Smooth muscle cell (in vitro differentiated cells): ENCODE data around the gene CNRIP1. TPM values are rescaled to one million over a fixed set of nuclear protein-coding genes. Genes with fewer than 3 reads are reported as not detected.

ENCODE experiments used
- DNase-seq: peaks from one replicate; lab custom pipeline; 2025; ENCODE audit not compliant: unreplicated experiment; lab: John Stamatoyannopoulos, UW
- H2AFZ ChIP-seq: fragments of 200-600 bp; sonication (generic); 2 replicates; pipeline ENCODE4 v1.6.0; 2016; ENCODE audit warnings: antibody characterized with exemption, low read depth, mild to moderate bottlenecking
- H3F3A ChIP-seq: fragments of 200-600 bp; sonication (generic); 2 replicates; pipeline ENCODE4 v1.6.0; 2017; ENCODE audit warnings: antibody characterized with exemption, low read depth
- H3K27ac ChIP-seq: fragments of 200-600 bp; sonication (generic); 2 replicates; pipeline ENCODE4 v1.5.1; 2016; ENCODE audit warnings: low read depth, mild to moderate bottlenecking
- H3K27me3 ChIP-seq: fragments of 200-600 bp; sonication (generic); 2 replicates; pipeline ENCODE4 v1.6.1; 2016; ENCODE audit warnings: low read depth, mild to moderate bottlenecking
- H3K36me3 ChIP-seq: fragments of 200-600 bp; sonication (generic); 2 replicates; pipeline ENCODE4 v1.5.1; 2016; ENCODE audit warnings: low read depth
- H3K4me1 ChIP-seq: fragments of 200-600 bp; sonication (generic); 2 replicates; pipeline ENCODE4 v1.5.1; 2016; ENCODE audit warnings: low read depth
- H3K4me2 ChIP-seq: fragments of 200-600 bp; sonication (generic); 2 replicates; pipeline ENCODE4 v1.6.0; 2016; ENCODE audit warnings: mild to moderate bottlenecking
- H3K4me3 ChIP-seq: fragments of 200-600 bp; sonication (generic); 2 replicates; pipeline ENCODE4 v1.5.1; 2016; ENCODE audit warnings: mild to moderate bottlenecking
- H3K79me2 ChIP-seq: fragments of 200-600 bp; sonication (generic); 2 replicates; pipeline ENCODE4 v1.6.0; 2016; ENCODE audit warnings: low read depth, mild to moderate bottlenecking
- H3K9ac ChIP-seq: fragments of 200-600 bp; sonication (generic); 2 replicates; pipeline ENCODE4 v1.6.0; 2016; ENCODE audit warnings: low read depth
- H3K9me3 ChIP-seq: fragments of 200-600 bp; sonication (generic); replicated peaks from 2 replicates; pipeline ENCODE4 v1.5.1; 2016; ENCODE audit warnings: low read depth
- H4K20me1 ChIP-seq: fragments of 200-600 bp; sonication (generic); 2 replicates; pipeline ENCODE4 v1.6.0; 2016; ENCODE audit warnings: low read depth
- WGBS: methylation state at CpG from one replicate; pipeline ENCODE4 v1.1.7; 2016; ENCODE audit warnings: low lambda C conversion rate; 5-methylcytosine and 5-hydroxymethylcytosine counted together
- polyA plus RNA-seq: library from polyadenylated mRNA; unstranded; fragments of >200 nt; fragmentation: Nextera tagmentation; extraction: Ambion mirVana; gene quantifications from 2 replicates; pipeline ENCODE4 v1.2.1, GENCODE V29; 2016
- total RNA-seq: library from RNA; depleted of rRNA; stranded (reverse); fragments of >200 nt; gene quantifications from 2 replicates; pipeline ENCODE4 v1.2.3, GENCODE V29; 2014
- TF ChIP-seq, protein P1 (sequence below): fragments of 200-600 bp; sonication (generic); IDR thresholded peaks from 2 replicates; pipeline ENCODE4 v1.5.1; 2017; ENCODE audit warnings: borderline replicate concordance, mild to moderate bottlenecking, antibody characterized with exemption; ENCODE audit not compliant: insufficient read depth, poor library complexity, severe bottlenecking

Gene CNRIP1
- total and polyA plus RNA-seq, 2 experiments from 2014 or later = 1.7 to 3.0 TPM

DNA sequence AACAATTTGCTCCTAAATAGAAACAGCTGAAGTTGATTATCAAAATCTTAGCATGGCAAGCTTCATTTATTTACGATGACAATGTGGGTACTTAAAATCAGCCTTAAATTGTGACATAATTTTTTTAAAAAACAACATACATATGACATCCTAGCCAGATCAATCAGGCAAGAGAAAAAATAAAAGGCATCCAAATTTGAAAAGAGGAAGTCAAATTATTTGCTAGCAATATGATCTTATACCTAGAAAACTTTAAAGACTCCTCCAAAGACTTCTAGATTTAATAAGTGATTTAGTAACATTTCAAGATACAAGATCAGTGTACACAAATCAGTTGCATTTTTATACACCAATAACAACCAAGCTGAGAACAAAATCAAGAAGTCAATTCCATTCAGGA lies 53.1 kb downstream of the CNRIP1 start:
- H3K27me3 ChIP-seq = peaks cover 9% of the 10 kb centered on the region
- no peaks in the 10 kb centered on the region for H3K36me3 ChIP-seq
- no peak overlapping the region for H3K4me3 ChIP-seq
- no peaks in the 10 kb centered on the region for H3F3A ChIP-seq
- no peak overlapping the region for H2AFZ ChIP-seq
- TF ChIP-seq, protein P1, sequence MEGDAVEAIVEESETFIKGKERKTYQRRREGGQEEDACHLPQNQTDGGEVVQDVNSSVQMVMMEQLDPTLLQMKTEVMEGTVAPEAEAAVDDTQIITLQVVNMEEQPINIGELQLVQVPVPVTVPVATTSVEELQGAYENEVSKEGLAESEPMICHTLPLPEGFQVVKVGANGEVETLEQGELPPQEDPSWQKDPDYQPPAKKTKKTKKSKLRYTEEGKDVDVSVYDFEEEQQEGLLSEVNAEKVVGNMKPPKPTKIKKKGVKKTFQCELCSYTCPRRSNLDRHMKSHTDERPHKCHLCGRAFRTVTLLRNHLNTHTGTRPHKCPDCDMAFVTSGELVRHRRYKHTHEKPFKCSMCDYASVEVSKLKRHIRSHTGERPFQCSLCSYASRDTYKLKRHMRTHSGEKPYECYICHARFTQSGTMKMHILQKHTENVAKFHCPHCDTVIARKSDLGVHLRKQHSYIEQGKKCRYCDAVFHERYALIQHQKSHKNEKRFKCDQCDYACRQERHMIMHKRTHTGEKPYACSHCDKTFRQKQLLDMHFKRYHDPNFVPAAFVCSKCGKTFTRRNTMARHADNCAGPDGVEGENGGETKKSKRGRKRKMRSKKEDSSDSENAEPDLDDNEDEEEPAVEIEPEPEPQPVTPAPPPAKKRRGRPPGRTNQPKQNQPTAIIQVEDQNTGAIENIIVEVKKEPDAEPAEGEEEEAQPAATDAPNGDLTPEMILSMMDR = no peak
- no peaks in the 10 kb centered on the region for H3K79me2 ChIP-seq
- WGBS = 89% methylated on average over 1 of the region's 1 CpG
- H3K27ac ChIP-seq = no peak overlapping the region
- H3K9me3 ChIP-seq = no peaks in the 10 kb centered on the region
- H3K4me2 ChIP-seq = no peak overlapping the region
- H4K20me1 ChIP-seq = no peaks in the 10 kb centered on the region
- DNase-seq = no peak
- no peaks in the 10 kb centered on the region for H3K4me1 ChIP-seq
- H3K9ac ChIP-seq = no peak overlapping the region

DNA sequence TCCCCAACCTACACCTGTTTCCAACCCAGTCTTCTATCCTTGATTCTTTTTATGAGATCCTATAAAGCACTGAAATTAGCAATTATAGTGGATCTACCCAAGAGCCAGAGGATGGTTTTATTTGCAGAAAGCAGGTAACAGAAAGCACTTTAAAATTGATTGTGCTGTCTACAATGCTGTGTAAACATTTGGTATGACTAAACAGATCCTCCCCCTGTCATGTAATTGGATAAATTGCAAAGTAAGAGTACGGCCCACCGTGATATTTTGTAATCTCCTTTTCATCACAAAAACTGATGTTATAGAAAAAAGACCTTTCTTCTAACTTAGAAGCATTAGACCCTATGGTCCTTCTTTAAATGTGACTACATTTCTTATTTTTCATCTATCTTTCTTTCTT lies 56.1 kb downstream of the CNRIP1 start:
- Histone ChIP-seq H3K4me2 (no peak overlapping the region), H3K27me3 (peaks cover 8% of the 10 kb centered on the region), H3F3A (no peaks in the 10 kb centered on the region), H3K9me3 (no peaks in the 10 kb centered on the region), H3K27ac (no peak overlapping the region), H3K4me1 (no peaks in the 10 kb centered on the region), H3K79me2 (no peaks in the 10 kb centered on the region), H2AFZ (no peak overlapping the region), H3K36me3 (no peaks in the 10 kb centered on the region), H4K20me1 (no peaks in the 10 kb centered on the region), H3K4me3 (no peak overlapping the region), H3K9ac (no peak overlapping the region)
- WGBS = 90% methylated on average over 2 of the region's 2 CpGs
- TF ChIP-seq, protein P1 = no peak
- no peak for DNase-seq

DNA sequence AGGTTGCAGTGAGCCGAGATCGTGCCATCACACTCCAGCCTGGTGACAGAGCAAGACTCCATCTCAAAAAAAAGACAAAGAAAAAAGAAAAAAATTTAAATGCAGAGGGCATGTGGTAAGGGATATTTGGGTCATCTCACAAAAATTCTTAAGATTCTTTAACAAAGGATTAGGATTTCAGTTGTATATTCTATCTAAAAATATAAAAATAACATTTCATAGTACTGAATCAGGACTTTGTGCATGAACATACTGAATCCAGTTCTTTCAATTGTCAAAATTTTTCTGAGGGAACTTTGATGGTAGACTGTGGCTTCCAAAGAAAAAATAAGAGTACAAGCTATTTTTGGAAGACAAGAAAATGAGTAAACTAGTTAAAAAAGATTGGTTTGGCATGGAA lies 60.9 kb downstream of the CNRIP1 start:
- Histone ChIP-seq H3K4me2 (no peak overlapping the region), H3K9ac (no peak overlapping the region), H3K4me1 (no peaks in the 10 kb centered on the region), H3K4me3 (no peak overlapping the region), H3K27me3 (peaks cover 8% of the 10 kb centered on the region), H3K36me3 (no peaks in the 10 kb centered on the region), H4K20me1 (no peaks in the 10 kb centered on the region), H2AFZ (no peak overlapping the region), H3F3A (no peaks in the 10 kb centered on the region), H3K79me2 (peaks cover 9% of the 10 kb centered on the region), H3K9me3 (no peaks in the 10 kb centered on the region), H3K27ac (no peak overlapping the region)
- WGBS = 97% methylated on average over 2 of the region's 2 CpGs
- TF ChIP-seq, protein P1 = no peak
- no peak for DNase-seq

DNA sequence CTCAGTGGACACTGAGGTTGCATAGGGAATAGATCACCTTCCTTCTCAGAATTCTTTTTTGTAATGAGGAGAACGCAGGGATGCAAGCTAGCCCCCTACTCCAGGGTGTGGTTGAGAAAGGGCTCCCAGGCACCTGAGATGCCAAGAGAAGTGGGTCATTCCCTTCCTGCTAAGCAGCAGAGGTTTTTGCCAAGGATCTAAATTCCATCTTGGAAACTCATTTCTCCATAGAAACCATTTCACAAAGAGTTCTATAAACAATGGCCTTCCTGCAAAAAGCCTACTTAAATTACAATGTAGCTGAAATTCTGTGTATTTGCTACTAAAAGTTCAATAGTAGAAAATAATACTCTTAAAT lies 63.7 kb downstream of the CNRIP1 start:
- no peaks in the 10 kb centered on the region for H3K4me1 ChIP-seq
- H3K36me3 ChIP-seq = no peaks in the 10 kb centered on the region
- H3K27ac ChIP-seq = no peak overlapping the region
- peaks cover 10% of the 10 kb centered on the region for H3F3A ChIP-seq
- H3K4me2 ChIP-seq = no peak overlapping the region
- H3K27me3 ChIP-seq = no peaks in the 10 kb centered on the region
- no peak for DNase-seq
- H3K79me2 ChIP-seq = peaks cover 14% of the 10 kb centered on the region
- no peak overlapping the region for H3K9ac ChIP-seq
- TF ChIP-seq, protein P1 = no peak
- H3K9me3 ChIP-seq = no peaks in the 10 kb centered on the region
- peaks cover 4% of the 10 kb centered on the region for H4K20me1 ChIP-seq
- H3K4me3 ChIP-seq = no peak overlapping the region
- H2AFZ ChIP-seq = no peak overlapping the region
- WGBS = 77% methylated on average over 1 of the region's 1 CpG
